K562 (cell line): ENCODE measurements around the gene SMIM21.

Experiments used
- ARID2 ChIP-seq: fragments of 450-650 bp; IDR thresholded peaks from 2 replicates; pipeline ENCODE4 v1.6.1; 2017; ENCODE audit warnings: antibody characterized with exemption, mild to moderate bottlenecking
- DPF2 ChIP-seq: fragments of 450-650 bp; IDR thresholded peaks from 2 replicates; pipeline ENCODE4 v1.6.1; 2016
- MED1 ChIP-seq: sonication (generic); formaldehyde crosslinking; IDR thresholded peaks from 2 replicates; pipeline ENCODE4 v1.8.1; 2023; ENCODE audit warnings: missing genetic modification reagents, borderline replicate concordance
- NCOA2 ChIP-seq, 2 experiments: fragments of 450-650 bp; IDR thresholded peaks; 2 replicates each; pipeline ENCODE4 v1.6.1; 2018; ENCODE audit warnings: mild to moderate bottlenecking in 2 of 2, moderate library complexity in 1 of 2; ENCODE audit not compliant: partially characterized antibody in 2 of 2
- POLR2A ChIP-seq: fragments of 450-650 bp; conservative IDR thresholded peaks from 2 replicates; pipeline ENCODE4 v1.6.1; 2016
- SMARCA4 ChIP-seq: fragments of 450-650 bp; IDR thresholded peaks from 2 replicates; pipeline ENCODE4 v1.6.1; 2016
- ZNF263 ChIP-seq: sonication (generic); formaldehyde crosslinking; IDR thresholded peaks from 2 replicates; pipeline ENCODE4 v1.8.0; 2022; ENCODE audit warnings: mild to moderate bottlenecking, missing genetic modification reagents, borderline replicate concordance
- TF ChIP-seq, protein P1 (sequence below): sonication (generic); formaldehyde crosslinking; IDR thresholded peaks from 2 replicates; pipeline ENCODE4 v1.9.0; 2022; ENCODE audit warnings: mild to moderate bottlenecking, missing genetic modification reagents
- TF ChIP-seq, protein P2 (sequence below), 2 experiments: fragments of 450-650 bp; formaldehyde crosslinking in 1 of 2; IDR thresholded peaks; 2 replicates each; pipeline versions ENCODE4 v1.4.0 to v1.6.1; 2014 to 2020; ENCODE audit warnings: mild to moderate bottlenecking in 2 of 2, borderline replicate concordance in 1 of 2, low read depth in 1 of 2

DNA sequence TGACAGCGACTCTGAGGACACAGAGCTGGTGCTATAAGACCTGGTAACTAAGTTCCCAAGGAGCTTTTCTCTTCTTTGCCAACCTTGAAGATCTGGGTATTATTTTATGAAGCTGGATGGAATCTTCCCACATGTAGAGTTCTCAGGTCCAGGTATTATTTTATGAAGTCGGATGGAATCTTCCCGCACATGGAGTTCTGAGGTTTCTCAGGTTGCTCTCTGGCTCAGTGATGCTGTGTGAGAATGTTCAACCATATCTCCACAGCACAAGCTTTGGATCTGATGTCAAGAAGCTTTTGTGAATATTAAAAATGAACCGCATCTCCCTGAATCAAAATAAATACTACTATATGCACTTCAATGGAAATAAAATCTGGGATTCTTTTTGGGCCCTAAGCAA lies at the start of gene SMIM21:
- TF ChIP-seq, protein P1, sequence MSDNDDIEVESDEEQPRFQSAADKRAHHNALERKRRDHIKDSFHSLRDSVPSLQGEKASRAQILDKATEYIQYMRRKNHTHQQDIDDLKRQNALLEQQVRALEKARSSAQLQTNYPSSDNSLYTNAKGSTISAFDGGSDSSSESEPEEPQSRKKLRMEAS (CRISPR knock-in tag), result no peak
- TF ChIP-seq MED1 (CRISPR knock-in tag), result no peak
- no peak for TF ChIP-seq SMARCA4
- no peak for TF ChIP-seq NCOA2 (IDR thresholded peaks at IDR 0.05; ENCODE audit: partially characterized antibody in 2 of 2)
- TF ChIP-seq, protein P2, sequence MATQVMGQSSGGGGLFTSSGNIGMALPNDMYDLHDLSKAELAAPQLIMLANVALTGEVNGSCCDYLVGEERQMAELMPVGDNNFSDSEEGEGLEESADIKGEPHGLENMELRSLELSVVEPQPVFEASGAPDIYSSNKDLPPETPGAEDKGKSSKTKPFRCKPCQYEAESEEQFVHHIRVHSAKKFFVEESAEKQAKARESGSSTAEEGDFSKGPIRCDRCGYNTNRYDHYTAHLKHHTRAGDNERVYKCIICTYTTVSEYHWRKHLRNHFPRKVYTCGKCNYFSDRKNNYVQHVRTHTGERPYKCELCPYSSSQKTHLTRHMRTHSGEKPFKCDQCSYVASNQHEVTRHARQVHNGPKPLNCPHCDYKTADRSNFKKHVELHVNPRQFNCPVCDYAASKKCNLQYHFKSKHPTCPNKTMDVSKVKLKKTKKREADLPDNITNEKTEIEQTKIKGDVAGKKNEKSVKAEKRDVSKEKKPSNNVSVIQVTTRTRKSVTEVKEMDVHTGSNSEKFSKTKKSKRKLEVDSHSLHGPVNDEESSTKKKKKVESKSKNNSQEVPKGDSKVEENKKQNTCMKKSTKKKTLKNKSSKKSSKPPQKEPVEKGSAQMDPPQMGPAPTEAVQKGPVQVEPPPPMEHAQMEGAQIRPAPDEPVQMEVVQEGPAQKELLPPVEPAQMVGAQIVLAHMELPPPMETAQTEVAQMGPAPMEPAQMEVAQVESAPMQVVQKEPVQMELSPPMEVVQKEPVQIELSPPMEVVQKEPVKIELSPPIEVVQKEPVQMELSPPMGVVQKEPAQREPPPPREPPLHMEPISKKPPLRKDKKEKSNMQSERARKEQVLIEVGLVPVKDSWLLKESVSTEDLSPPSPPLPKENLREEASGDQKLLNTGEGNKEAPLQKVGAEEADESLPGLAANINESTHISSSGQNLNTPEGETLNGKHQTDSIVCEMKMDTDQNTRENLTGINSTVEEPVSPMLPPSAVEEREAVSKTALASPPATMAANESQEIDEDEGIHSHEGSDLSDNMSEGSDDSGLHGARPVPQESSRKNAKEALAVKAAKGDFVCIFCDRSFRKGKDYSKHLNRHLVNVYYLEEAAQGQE (IDR thresholded peaks at IDR 0.05; ENCODE audit: borderline replicate concordance), result no peak
- TF ChIP-seq, protein P2 (CRISPR knock-in tag; IDR thresholded peaks at IDR 0.05; ENCODE audit: low read depth), result no peak
- no peak for TF ChIP-seq DPF2
- TF ChIP-seq POLR2A, result no peak
- no peak for TF ChIP-seq ARID2
- TF ChIP-seq ZNF263 (CRISPR knock-in tag), result no peak
